ENCODE measurements around the gene ANKS1B.
A peak's percentile ranks its signal among the peaks of the same experiment; 100 is the strongest.

The ANKS1B gene

DNA sequence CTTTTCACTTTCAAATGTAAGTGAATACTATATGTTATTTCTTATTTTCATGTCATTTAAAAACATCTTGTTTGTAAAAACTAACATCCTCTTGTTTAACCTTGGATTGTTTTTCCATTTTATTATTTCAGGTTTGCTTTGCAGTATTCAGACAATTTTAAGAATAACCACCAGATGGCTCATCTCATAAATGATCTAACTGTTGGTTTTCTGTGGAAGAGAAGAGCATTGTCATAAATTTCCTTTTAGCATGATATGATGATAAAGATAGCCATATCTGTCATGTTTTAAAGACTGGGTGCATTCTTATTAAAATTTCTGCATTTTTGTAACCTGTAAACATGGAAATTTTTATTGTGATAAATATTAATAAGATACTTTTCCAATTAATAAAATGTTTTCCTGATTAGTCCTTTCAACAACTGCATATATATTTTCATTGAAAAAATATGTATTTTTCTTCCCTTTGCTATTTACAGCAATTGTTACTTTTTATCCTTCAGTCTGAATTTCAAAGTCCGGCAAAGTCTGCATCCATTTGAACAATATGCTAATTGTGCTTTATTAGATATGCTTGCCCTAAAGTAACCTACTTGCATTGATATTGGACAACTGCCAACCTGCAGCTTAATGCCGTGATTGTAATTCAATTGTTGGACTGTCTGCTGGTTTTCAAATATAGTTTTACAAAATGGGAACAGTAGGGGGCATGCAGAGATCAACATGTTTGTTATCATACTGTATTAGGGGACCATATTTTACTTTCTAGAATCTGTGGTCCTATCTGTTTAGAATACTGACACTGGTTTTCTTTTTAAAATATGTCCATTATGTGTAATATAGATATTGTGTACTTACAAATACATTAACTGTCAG, 173.8 kb downstream of the ANKS1B start:
- peak; percentile 96 for ATAC-seq
- no peak for TF ChIP-seq ZNF8 (CRISPR knock-in tag; IDR thresholded peaks at IDR 0.05)
- no peak for TF ChIP-seq CSDC2 (CRISPR knock-in tag; IDR thresholded peaks at IDR 0.05)
- no peak for TF ChIP-seq TOX (CRISPR knock-in tag; IDR thresholded peaks at IDR 0.05; ENCODE audit: borderline replicate concordance)
- TF ChIP-seq BACH2 (CRISPR knock-in tag; IDR thresholded peaks at IDR 0.05; ENCODE audit: borderline replicate concordance), result no peak
- no peak for TF ChIP-seq ZC3H10 (CRISPR knock-in tag; IDR thresholded peaks at IDR 0.05)
- TF ChIP-seq, protein P1, sequence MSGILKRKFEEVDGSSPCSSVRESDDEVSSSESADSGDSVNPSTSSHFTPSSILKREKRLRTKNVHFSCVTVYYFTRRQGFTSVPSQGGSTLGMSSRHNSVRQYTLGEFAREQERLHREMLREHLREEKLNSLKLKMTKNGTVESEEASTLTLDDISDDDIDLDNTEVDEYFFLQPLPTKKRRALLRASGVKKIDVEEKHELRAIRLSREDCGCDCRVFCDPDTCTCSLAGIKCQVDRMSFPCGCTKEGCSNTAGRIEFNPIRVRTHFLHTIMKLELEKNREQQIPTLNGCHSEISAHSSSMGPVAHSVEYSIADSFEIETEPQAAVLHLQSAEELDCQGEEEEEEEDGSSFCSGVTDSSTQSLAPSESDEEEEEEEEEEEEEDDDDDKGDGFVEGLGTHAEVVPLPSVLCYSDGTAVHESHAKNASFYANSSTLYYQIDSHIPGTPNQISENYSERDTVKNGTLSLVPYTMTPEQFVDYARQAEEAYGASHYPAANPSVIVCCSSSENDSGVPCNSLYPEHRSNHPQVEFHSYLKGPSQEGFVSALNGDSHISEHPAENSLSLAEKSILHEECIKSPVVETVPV (CRISPR knock-in tag; IDR thresholded peaks at IDR 0.05), result no peak
- TF ChIP-seq ZNF565 (CRISPR knock-in tag; conservative IDR thresholded peaks at IDR 0.05; ENCODE audit: low read depth), result no peak
- TF ChIP-seq ZFP3 (CRISPR knock-in tag; IDR thresholded peaks at IDR 0.05), result no peak
- TF ChIP-seq, protein P2, sequence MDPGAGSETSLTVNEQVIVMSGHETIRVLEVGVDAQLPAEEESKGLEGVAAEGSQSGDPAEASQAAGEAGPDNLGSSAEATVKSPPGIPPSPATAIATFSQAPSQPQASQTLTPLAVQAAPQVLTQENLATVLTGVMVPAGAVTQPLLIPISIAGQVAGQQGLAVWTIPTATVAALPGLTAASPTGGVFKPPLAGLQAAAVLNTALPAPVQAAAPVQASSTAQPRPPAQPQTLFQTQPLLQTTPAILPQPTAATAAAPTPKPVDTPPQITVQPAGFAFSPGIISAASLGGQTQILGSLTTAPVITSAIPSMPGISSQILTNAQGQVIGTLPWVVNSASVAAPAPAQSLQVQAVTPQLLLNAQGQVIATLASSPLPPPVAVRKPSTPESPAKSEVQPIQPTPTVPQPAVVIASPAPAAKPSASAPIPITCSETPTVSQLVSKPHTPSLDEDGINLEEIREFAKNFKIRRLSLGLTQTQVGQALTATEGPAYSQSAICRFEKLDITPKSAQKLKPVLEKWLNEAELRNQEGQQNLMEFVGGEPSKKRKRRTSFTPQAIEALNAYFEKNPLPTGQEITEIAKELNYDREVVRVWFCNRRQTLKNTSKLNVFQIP (CRISPR knock-in tag; IDR thresholded peaks at IDR 0.05; ENCODE audit: borderline replicate concordance, low read depth), result no peak
- no peak for TF ChIP-seq GLIS3 (CRISPR knock-in tag; IDR thresholded peaks at IDR 0.05)
- TF ChIP-seq ESRRG (CRISPR knock-in tag; IDR thresholded peaks at IDR 0.05), result no peak
- TF ChIP-seq ZFP30 (CRISPR knock-in tag; IDR thresholded peaks at IDR 0.05), result no peak
- TF ChIP-seq, protein P3, sequence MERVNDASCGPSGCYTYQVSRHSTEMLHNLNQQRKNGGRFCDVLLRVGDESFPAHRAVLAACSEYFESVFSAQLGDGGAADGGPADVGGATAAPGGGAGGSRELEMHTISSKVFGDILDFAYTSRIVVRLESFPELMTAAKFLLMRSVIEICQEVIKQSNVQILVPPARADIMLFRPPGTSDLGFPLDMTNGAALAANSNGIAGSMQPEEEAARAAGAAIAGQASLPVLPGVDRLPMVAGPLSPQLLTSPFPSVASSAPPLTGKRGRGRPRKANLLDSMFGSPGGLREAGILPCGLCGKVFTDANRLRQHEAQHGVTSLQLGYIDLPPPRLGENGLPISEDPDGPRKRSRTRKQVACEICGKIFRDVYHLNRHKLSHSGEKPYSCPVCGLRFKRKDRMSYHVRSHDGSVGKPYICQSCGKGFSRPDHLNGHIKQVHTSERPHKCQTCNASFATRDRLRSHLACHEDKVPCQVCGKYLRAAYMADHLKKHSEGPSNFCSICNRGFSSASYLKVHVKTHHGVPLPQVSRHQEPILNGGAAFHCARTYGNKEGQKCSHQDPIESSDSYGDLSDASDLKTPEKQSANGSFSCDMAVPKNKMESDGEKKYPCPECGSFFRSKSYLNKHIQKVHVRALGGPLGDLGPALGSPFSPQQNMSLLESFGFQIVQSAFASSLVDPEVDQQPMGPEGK (CRISPR knock-in tag; IDR thresholded peaks at IDR 0.05; ENCODE audit: borderline replicate concordance), result no peak
- TF ChIP-seq PPARA (CRISPR knock-in tag; IDR thresholded peaks at IDR 0.05; ENCODE audit: borderline replicate concordance), result no peak
- TF ChIP-seq OSR1 (CRISPR knock-in tag; IDR thresholded peaks at IDR 0.05), result no peak

GRCh38 chr12:99809909-99810308, 174.8 kb downstream of the ANKS1B start:
- TF ChIP-seq, protein P2 (CRISPR knock-in tag; IDR thresholded peaks at IDR 0.05; ENCODE audit: borderline replicate concordance, low read depth), result no peak
- TF ChIP-seq ZC3H10 (CRISPR knock-in tag; IDR thresholded peaks at IDR 0.05), result no peak
- ATAC-seq, result no peak

DNA sequence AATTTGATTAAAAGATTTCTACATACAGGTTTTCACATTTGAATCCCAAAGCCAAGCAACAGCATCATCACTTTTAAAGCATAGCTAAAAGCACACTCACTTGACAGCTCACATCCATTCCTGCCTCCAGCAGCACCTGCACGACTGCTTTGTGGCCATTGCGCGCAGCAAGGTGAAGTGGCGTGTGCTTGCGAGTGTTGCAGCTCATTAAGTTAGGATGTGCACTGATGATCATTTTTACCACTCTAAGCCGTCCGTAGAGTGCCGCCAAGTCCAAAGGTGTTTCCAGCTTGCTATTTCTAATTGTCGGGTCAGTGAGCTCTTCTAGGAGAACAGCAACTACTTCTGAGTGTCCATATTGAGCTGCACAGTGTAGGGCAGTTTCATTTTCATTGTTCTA, 178.4 kb downstream of the ANKS1B start:
- no peak for ATAC-seq

More for the DNA sequence above, 178.4 kb downstream of the ANKS1B start:
- TF ChIP-seq PPARA (CRISPR knock-in tag; IDR thresholded peaks at IDR 0.05; ENCODE audit: borderline replicate concordance) (no peak), ZNF565 (CRISPR knock-in tag; conservative IDR thresholded peaks at IDR 0.05; ENCODE audit: low read depth) (no peak), ZNF70 (CRISPR knock-in tag; IDR thresholded peaks at IDR 0.05) (no peak), ZNF8 (CRISPR knock-in tag; IDR thresholded peaks at IDR 0.05) (no peak), TCF4 (CRISPR knock-in tag; IDR thresholded peaks at IDR 0.05; ENCODE audit: borderline replicate concordance) (no peak), ARNTL (CRISPR knock-in tag; IDR thresholded peaks at IDR 0.05; ENCODE audit: borderline replicate concordance, low read depth) (no peak), CSDC2 (CRISPR knock-in tag; IDR thresholded peaks at IDR 0.05) (no peak), TOX (CRISPR knock-in tag; IDR thresholded peaks at IDR 0.05; ENCODE audit: borderline replicate concordance) (no peak), BACH2 (CRISPR knock-in tag; IDR thresholded peaks at IDR 0.05; ENCODE audit: borderline replicate concordance) (no peak), ISL1 (CRISPR knock-in tag; IDR thresholded peaks at IDR 0.05) (no peak), ZFP30 (CRISPR knock-in tag; IDR thresholded peaks at IDR 0.05) (no peak), ESRRG (CRISPR knock-in tag; IDR thresholded peaks at IDR 0.05) (no peak), RARB (CRISPR knock-in tag; IDR thresholded peaks at IDR 0.05) (no peak), ZC3H10 (CRISPR knock-in tag; IDR thresholded peaks at IDR 0.05) (no peak)
- TF ChIP-seq, protein P1 (CRISPR knock-in tag; IDR thresholded peaks at IDR 0.05), result no peak
- TF ChIP-seq, protein P2 (CRISPR knock-in tag; IDR thresholded peaks at IDR 0.05; ENCODE audit: borderline replicate concordance, low read depth), result no peak
- TF ChIP-seq, protein P3 (CRISPR knock-in tag; IDR thresholded peaks at IDR 0.05; ENCODE audit: borderline replicate concordance), result no peak
